ENCODE data around the gene MYO3A. TPM values are rescaled to one million over a fixed set of nuclear protein-coding genes. Genes with fewer than 3 reads are reported as not detected.

MYO3A gene
- total and polyA plus RNA-seq, 8 donors: 0.45 to 29.8 (median 0.99) TPM; not detected in 2

DNA sequence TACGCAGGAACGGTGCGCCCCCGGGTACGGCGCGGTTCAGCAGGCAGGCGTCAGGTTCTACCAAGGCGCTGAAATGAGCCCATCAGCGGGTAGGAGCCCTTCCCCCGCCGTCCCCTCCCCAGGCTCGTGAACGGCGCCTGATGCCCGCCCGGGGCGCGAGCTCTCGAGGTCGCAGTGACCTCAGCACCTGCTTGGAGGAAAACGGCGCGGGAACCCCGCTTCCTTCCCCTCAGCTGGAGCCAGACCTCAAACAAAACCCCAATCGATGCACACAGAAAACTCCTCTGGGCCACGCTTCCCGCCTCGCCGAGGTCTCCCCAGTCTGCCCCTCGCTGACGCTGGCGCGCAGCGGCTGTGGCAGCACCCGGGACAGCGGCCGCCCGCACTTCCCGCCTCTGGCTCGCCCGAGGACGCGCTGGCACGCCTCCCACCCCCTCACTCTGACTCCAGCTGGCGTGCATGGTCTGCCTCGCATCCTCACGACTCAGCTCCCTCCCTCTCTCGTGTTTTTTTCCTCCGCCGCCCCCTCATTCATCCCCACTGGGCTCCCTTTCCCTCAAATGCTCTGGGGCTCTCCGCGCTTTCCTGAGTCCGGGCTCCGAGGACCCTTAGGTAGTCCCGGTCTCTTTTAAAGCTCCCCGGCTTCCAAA, 282.0 kb downstream of the MYO3A start:
- Histone ChIP-seq H3K36me3 (no peaks in the 10 kb centered on the region), H3K9me3 (no peaks in the 10 kb centered on the region), H3K27ac (no peak overlapping the region), H3K4me3 (peak overlapping the region in 3 of 4 donors; percentile 7 to 28 (median 16)), H3K27me3 (peaks cover 16 to 98% (median 77%) of the 10 kb centered on the region in 3 donors), H3K4me1 (peaks cover 20 to 38% (median 28%) of the 10 kb centered on the region in 4 donors)
- peak in 1 of 2 donors; percentile 86 for DNase-seq
- intact Hi-C loops (cut with DNase I; ENCODE audit: low total_unique reads): no loop called here
- 1 to 4% (median 3%) methylated on average over 22 to 57 of the region's 57 CpGs for WGBS, 5 donors
- TF ChIP-seq POLR2A (IDR thresholded peaks at IDR 0.05) (no peak), POLR2AphosphoS5 (IDR thresholded peaks at IDR 0.05) (no peak), EP300 (IDR thresholded peaks at IDR 0.05) (no peak)
- TF ChIP-seq, protein P1, sequence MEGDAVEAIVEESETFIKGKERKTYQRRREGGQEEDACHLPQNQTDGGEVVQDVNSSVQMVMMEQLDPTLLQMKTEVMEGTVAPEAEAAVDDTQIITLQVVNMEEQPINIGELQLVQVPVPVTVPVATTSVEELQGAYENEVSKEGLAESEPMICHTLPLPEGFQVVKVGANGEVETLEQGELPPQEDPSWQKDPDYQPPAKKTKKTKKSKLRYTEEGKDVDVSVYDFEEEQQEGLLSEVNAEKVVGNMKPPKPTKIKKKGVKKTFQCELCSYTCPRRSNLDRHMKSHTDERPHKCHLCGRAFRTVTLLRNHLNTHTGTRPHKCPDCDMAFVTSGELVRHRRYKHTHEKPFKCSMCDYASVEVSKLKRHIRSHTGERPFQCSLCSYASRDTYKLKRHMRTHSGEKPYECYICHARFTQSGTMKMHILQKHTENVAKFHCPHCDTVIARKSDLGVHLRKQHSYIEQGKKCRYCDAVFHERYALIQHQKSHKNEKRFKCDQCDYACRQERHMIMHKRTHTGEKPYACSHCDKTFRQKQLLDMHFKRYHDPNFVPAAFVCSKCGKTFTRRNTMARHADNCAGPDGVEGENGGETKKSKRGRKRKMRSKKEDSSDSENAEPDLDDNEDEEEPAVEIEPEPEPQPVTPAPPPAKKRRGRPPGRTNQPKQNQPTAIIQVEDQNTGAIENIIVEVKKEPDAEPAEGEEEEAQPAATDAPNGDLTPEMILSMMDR (IDR thresholded peaks at IDR 0.05): no peak

- intact Hi-C loops (cut with DNase I; ENCODE audit: low total_unique reads): no loop called here
- 3 to 4% (median 4%) methylated on average over 31 to 60 of the region's 60 CpGs for WGBS, 5 donors
- peaks cover 16 to 100% (median 82%) of the 10 kb centered on the region in 3 donors for H3K27me3 ChIP-seq
These were observed 282.8 kb downstream of the MYO3A start, which contains the start of gene GAD2 for GRCh38 chr10:26216585-26217395. Gene GAD2 (plus strand): TSS chr10:26216774. CDS start chr10:26216810, 36 bp downstream.

DNA sequence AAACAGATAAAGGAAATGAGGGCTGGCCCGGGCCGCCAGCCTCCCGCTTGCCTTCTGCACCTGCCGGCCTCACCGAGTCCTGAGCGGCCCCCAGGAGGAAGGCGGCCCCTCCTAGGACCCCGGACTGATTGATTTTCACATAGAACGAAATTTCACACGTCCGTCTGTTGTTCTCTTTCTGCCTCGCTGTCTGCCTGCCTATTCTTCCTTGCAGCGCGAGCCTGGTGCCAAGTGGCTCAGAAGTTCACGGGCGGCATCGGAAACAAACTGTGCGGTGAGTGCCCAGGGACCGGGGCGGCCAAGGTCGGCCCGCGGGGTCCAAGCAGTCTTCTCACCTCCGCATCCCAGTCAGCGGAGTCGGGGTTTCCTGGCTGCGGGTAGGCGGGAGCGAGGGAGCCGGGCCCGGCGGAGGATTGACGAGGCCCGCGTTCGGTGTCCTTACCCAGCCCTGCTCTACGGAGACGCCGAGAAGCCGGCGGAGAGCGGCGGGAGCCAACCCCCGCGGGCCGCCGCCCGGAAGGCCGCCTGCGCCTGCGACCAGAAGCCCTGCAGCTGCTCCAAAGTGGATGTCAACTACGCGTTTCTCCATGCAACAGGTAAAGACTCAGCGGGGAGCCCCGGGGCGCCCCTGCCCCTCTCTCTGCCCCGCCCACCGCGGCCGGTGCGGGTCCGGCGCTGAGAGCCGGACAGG, 283.5 kb downstream of the MYO3A start:
- 1 to 3% (median 2%) methylated on average over 23 to 64 of the region's 64 CpGs for WGBS, 5 donors
- Histone ChIP-seq H3K27me3 (peaks cover 16 to 100% (median 79%) of the 10 kb centered on the region in 3 donors), H3K4me3 (peak overlapping the region in 2 of 4 donors; percentile 1 to 13), H3K36me3 (no peaks in the 10 kb centered on the region), H3K27ac (no peak overlapping the region), H3K9me3 (no peaks in the 10 kb centered on the region), H3K4me1 (peaks cover 20 to 35% (median 28%) of the 10 kb centered on the region in 4 donors)
- peak in 1 of 2 donors; percentile 39 for DNase-seq
- intact Hi-C loops (cut with DNase I; ENCODE audit: low total_unique reads): no loop called here
- no peak for TF ChIP-seq EP300 (IDR thresholded peaks at IDR 0.05)
- TF ChIP-seq, protein P1 (IDR thresholded peaks at IDR 0.05): no peak
- TF ChIP-seq POLR2AphosphoS5 (IDR thresholded peaks at IDR 0.05): no peak
- no peak for TF ChIP-seq POLR2A (IDR thresholded peaks at IDR 0.05)

More at GRCh38 chr10:26216585-26217395, 282.8 kb downstream of the MYO3A start, which contains the start of gene GAD2:
- Histone ChIP-seq H3K4me3 (peak within 1 kb of the TSS in 3 of 4 donors; percentile 7 to 28 (median 16)), H3K27ac (no peak within 1 kb of the TSS), H3K36me3 (no peaks in the 10 kb centered on the region), H3K4me1 (peaks cover 20 to 37% (median 28%) of the 10 kb centered on the region in 4 donors), H3K9me3 (no peaks in the 10 kb centered on the region)
- TF ChIP-seq EP300 (IDR thresholded peaks at IDR 0.05) (no peak), POLR2A (IDR thresholded peaks at IDR 0.05) (no peak), POLR2AphosphoS5 (IDR thresholded peaks at IDR 0.05) (no peak)
- TF ChIP-seq, protein P1 (IDR thresholded peaks at IDR 0.05): no peak
- no peak for DNase-seq

DNA sequence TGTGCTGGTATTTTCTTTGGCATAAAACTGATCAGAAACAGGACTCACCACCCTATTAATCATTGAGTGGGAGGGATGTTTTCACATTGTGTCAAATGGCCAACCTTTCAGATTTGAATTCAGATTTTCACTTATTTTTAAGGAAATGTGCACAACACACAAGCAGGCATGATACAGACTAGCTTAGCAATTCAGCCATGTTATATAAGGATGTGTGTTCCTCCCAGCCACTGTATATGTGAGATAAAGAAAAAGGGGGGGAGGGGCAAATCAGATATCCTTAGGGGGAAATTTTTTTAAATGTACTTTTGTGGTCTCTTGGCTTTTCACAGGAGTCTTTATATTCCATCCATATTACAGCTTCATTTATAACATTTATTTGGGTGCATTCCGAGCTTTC, 285.6 kb downstream of the MYO3A start:
- Histone ChIP-seq H3K4me1 (peaks cover 20 to 35% (median 28%) of the 10 kb centered on the region in 4 donors), H3K4me3 (no peak overlapping the region), H3K36me3 (no peaks in the 10 kb centered on the region), H3K27me3 (peaks cover 16 to 89% (median 61%) of the 10 kb centered on the region in 3 donors), H3K9me3 (no peaks in the 10 kb centered on the region), H3K27ac (no peak overlapping the region)
- DNase-seq: no peak
- 45 to 67% (median 54%) methylated on average over 1 of the region's 1 CpG for WGBS, 5 donors
- intact Hi-C loops (cut with DNase I; ENCODE audit: low total_unique reads): no loop called here
- TF ChIP-seq, protein P1 (IDR thresholded peaks at IDR 0.05): no peak
- TF ChIP-seq EP300 (IDR thresholded peaks at IDR 0.05) (no peak), POLR2A (IDR thresholded peaks at IDR 0.05) (no peak), POLR2AphosphoS5 (IDR thresholded peaks at IDR 0.05) (no peak)
